Measurements from ENCODE around the gene MRPS18B. TPM values are rescaled to one million over a fixed set of nuclear protein-coding genes. Genes with fewer than 3 reads are reported as not detected.

MRPS18B gene
- total and polyA plus RNA-seq, 2 of the 13 experiments (the other 11 are each of a cell fraction or from before 2014, with no cell fraction given) = 125 to 131 TPM

DNA sequence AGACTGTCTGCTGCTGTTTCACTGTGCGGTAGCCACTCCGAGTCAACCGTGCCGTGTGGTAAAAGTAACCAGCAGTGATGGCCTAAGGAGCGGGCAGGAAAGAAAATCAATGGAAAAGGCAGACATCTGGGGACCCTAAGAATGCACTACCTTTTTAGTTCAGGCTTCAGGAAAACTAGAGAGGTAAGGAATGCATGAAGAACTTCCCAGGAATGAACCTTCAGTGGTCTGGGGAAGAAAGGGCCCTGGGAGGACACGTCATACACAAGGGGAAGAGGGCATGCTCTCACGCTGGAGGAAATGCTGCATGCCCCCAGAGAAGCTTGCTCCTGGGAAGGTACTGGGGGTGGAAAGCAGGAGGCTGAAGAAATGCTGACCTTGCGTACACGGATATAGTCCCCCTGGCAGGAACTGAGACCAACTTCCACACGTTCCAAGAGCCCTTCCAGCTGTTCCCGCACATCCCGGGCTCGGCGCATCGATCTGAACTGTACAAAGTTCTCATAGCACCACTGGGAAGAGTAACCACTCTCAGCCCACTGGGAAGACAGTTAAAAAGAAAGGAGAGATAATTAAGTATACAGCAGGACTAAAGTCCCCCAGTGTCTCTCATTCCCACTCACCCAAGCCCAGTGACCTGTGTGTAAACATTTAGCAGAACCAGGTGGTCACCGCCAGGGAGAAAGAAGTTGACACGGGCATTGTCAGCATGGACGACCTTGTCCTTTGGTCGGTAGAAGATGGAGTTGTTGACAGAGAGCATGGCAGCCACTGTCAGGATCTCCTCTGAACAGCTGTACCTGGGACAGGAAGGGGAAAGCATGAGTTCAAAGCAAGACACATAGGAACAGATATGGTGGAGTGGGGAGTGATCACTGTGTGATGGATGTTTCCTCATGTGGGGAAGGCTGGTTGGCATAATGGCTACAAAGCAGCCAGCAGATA lies 37.4 kb downstream of the MRPS18B start (continued):
- TF ChIP-seq ZNF333 (CRISPR knock-in tag; IDR thresholded peaks at IDR 0.05; ENCODE audit: borderline replicate concordance) (0 out of 2 replicates have a peak, but pooled peaks have one; percentile 1), ZNF749 (CRISPR knock-in tag; IDR thresholded peaks at IDR 0.05; ENCODE audit: borderline replicate concordance) (no peak), ZNF747 (CRISPR knock-in tag; IDR thresholded peaks at IDR 0.05; ENCODE audit: borderline replicate concordance) (peak; percentile 95; the same call in 1 of the 2 replicates), HDAC6 (IDR thresholded peaks at IDR 0.05; ENCODE audit: low read depth, low read length) (no peak), ZMAT5 (CRISPR knock-in tag; IDR thresholded peaks at IDR 0.05; ENCODE audit: borderline replicate concordance, low read depth) (no peak), CSRNP2 (CRISPR knock-in tag; conservative IDR thresholded peaks at IDR 0.05; ENCODE audit: low read depth) (no peak; the same call in 1 of the 2 replicates), NKX3-1 (CRISPR knock-in tag; IDR thresholded peaks at IDR 0.05) (no peak), ESRRA (CRISPR knock-in tag; IDR thresholded peaks at IDR 0.05; ENCODE audit: low read depth) (peak; percentile 99), ELF3 (CRISPR knock-in tag; IDR thresholded peaks at IDR 0.05) (peak; percentile 90), CCAR2 (optimal IDR thresholded peaks at IDR 0.05; ENCODE audit: low read depth, low read length) (no peak), ARNT2 (CRISPR knock-in tag; IDR thresholded peaks at IDR 0.05; ENCODE audit: low read depth) (no peak; the same call in 1 of the 2 replicates), MBD4 (IDR thresholded peaks at IDR 0.05; ENCODE audit: borderline replicate concordance, low read length) (no peak), KLF6 (CRISPR knock-in tag; IDR thresholded peaks at IDR 0.05) (no peak), PHB2 (IDR thresholded peaks at IDR 0.05; ENCODE audit: partially characterized antibody) (no peak), DBP (CRISPR knock-in tag; IDR thresholded peaks at IDR 0.05; ENCODE audit: not compliant biosample characterization) (no peak), ZGPAT (CRISPR knock-in tag; IDR thresholded peaks at IDR 0.05) (peak; percentile 95)
- TF ChIP-seq, protein P1, sequence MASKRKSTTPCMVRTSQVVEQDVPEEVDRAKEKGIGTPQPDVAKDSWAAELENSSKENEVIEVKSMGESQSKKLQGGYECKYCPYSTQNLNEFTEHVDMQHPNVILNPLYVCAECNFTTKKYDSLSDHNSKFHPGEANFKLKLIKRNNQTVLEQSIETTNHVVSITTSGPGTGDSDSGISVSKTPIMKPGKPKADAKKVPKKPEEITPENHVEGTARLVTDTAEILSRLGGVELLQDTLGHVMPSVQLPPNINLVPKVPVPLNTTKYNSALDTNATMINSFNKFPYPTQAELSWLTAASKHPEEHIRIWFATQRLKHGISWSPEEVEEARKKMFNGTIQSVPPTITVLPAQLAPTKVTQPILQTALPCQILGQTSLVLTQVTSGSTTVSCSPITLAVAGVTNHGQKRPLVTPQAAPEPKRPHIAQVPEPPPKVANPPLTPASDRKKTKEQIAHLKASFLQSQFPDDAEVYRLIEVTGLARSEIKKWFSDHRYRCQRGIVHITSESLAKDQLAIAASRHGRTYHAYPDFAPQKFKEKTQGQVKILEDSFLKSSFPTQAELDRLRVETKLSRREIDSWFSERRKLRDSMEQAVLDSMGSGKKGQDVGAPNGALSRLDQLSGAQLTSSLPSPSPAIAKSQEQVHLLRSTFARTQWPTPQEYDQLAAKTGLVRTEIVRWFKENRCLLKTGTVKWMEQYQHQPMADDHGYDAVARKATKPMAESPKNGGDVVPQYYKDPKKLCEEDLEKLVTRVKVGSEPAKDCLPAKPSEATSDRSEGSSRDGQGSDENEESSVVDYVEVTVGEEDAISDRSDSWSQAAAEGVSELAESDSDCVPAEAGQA (IDR thresholded peaks at IDR 0.05; ENCODE audit: low read depth) = peak; percentile 86
- TF ChIP-seq, protein P1 (CRISPR knock-in tag; IDR thresholded peaks at IDR 0.05; ENCODE audit: borderline replicate concordance) = no peak

Measured in HepG2 (cell line).